ENCODE data around the gene PRSS37. TPM values are rescaled to one million over a fixed set of nuclear protein-coding genes. Genes with fewer than 3 reads are reported as not detected.

The PRSS37 gene
- total and polyA plus RNA-seq, 12 donors, result not detected

GRCh38 chr7:141872931-141873330 is 31.6 kb upstream of the PRSS37 start:
- H3K4me3 ChIP-seq, result no peak overlapping the region
- 79 to 93% (median 84%) methylated on average over 3 of the region's 3 CpGs for WGBS, 4 donors
- H3K9me3 ChIP-seq (replicated peaks in 1 of 3), result no peaks in the 10 kb centered on the region
- TF ChIP-seq CTCF (IDR thresholded peaks at IDR 0.05) (no peak), POLR2A (IDR thresholded peaks at IDR 0.05) (no peak)
- no peak for DNase-seq
- no peak overlapping the region for H3K27ac ChIP-seq
- no peaks in the 10 kb centered on the region for H3K27me3 ChIP-seq
- no peaks in the 10 kb centered on the region for H3K36me3 ChIP-seq (replicated peaks in 1 of 2)
- H3K4me1 ChIP-seq (replicated peaks in 1 of 2), result no peaks in the 10 kb centered on the region
- intact Hi-C loops (cut with DNase I), result no loop called here

- 72 to 77% (median 74%) methylated on average over 2 of the region's 2 CpGs for WGBS, 4 donors
- no peaks in the 10 kb centered on the region for H3K9me3 ChIP-seq (replicated peaks in 1 of 3)
- H3K27ac ChIP-seq, result no peak overlapping the region
- no peak for TF ChIP-seq CTCF (IDR thresholded peaks at IDR 0.05)
- no peak for TF ChIP-seq POLR2A (IDR thresholded peaks at IDR 0.05)
- no peaks in the 10 kb centered on the region for H3K36me3 ChIP-seq (replicated peaks in 1 of 2)
- no peak for DNase-seq
- intact Hi-C loops (cut with DNase I), result no loop called here
- no peak overlapping the region for H3K4me3 ChIP-seq
- H3K27me3 ChIP-seq, result no peaks in the 10 kb centered on the region
- no peaks in the 10 kb centered on the region for H3K4me1 ChIP-seq (replicated peaks in 1 of 2)
These were observed 25.7 kb upstream of the PRSS37 start for GRCh38 chr7:141866974-141867373.

GRCh38 chr7:141864765-141865447 is 23.6 kb upstream of the PRSS37 start:
- no peak overlapping the region for H3K27ac ChIP-seq
- DNase-seq, result no peak
- no peaks in the 10 kb centered on the region for H3K27me3 ChIP-seq
- H3K36me3 ChIP-seq (replicated peaks in 1 of 2), result no peaks in the 10 kb centered on the region
- H3K9me3 ChIP-seq (replicated peaks in 1 of 3), result no peaks in the 10 kb centered on the region
- TF ChIP-seq CTCF (IDR thresholded peaks at IDR 0.05), result no peak
- no peak for TF ChIP-seq POLR2A (IDR thresholded peaks at IDR 0.05)
- WGBS, 4 donors, result 64 to 78% (median 73%) methylated on average over 2 of the region's 2 CpGs
- H3K4me1 ChIP-seq (replicated peaks in 1 of 2), result no peaks in the 10 kb centered on the region
- H3K4me3 ChIP-seq, result no peak overlapping the region
- intact Hi-C loops (cut with DNase I), result no loop called here

- DNase-seq, result no peak
- WGBS, 4 donors, result 56 to 73% (median 66%) methylated on average over 2 of the region's 2 CpGs
- Histone ChIP-seq H3K9me3 (replicated peaks in 1 of 3) (peaks cover 0 to 13% (median 7%) of the 10 kb centered on the region in 3 donors), H3K4me1 (replicated peaks in 1 of 2) (no peaks in the 10 kb centered on the region), H3K4me3 (no peak overlapping the region), H3K27me3 (no peaks in the 10 kb centered on the region), H3K27ac (no peak overlapping the region), H3K36me3 (replicated peaks in 1 of 2) (no peaks in the 10 kb centered on the region)
- TF ChIP-seq POLR2A (IDR thresholded peaks at IDR 0.05) (no peak), CTCF (IDR thresholded peaks at IDR 0.05) (no peak)
- intact Hi-C loops (cut with DNase I), result no loop called here
These were observed 18.9 kb upstream of the PRSS37 start for GRCh38 chr7:141860207-141860606.

All from adrenal gland (tissue), 12 donors.